GM10248 (cell line): ENCODE data around the gene KDM4C.

Source experiments
- CTCF ChIA-PET: fragments of 300-600 bp; sonication (Branson Sonifier 250); formaldehyde crosslinking; extraction: SDS; loops from one replicate; lab custom pipeline; 2021; ENCODE audit warnings: antibody characterized with exemption; lab: Yijun Ruan, JAX
- POLR2A ChIA-PET: fragments of 350-650 bp; sonication (Branson Sonifier 250); formaldehyde crosslinking; extraction: SDS; loops from one replicate; lab custom pipeline; 2020; ENCODE audit warnings: antibody characterized with exemption; lab: Yijun Ruan, JAX
- DNase-seq: peaks from one replicate; pipeline ENCODE4 v3.0.0; 2012; ENCODE audit errors: extremely low spot score
- CTCF ChIP-seq: IDR thresholded peaks from 2 replicates; pipeline ENCODE4 v1.5.1; 2012; ENCODE audit warnings: mild to moderate bottlenecking, low read depth; ENCODE audit errors: extremely low read depth, missing control alignments, control extremely low read depth

Gene KDM4C

GRCh38 chr9:7153566-7153965 lies 395.8 kb downstream of the KDM4C start:
- ChIA-PET CTCF (interaction anchor here (1.9 to 2.0 kb wide), 2 partner anchors 10 to 13 kb away, joined by 6 to 7 read pairs; no protein-coding TSS in a partner anchor), POLR2A (no interaction called here)
- DNase-seq = no peak
- no peak for TF ChIP-seq CTCF

GRCh38 chr9:7154003-7154619 lies 396.3 kb downstream of the KDM4C start:
- DNase-seq = no peak
- ChIA-PET POLR2A (no interaction called here), CTCF (interaction anchor here (1.9 to 2.0 kb wide), 2 partner anchors 10 to 12 kb away, joined by 6 to 7 read pairs; no protein-coding TSS in a partner anchor)
- no peak for TF ChIP-seq CTCF

GRCh38 chr9:7154650-7155049 lies 396.9 kb downstream of the KDM4C start:
- no peak for DNase-seq
- TF ChIP-seq CTCF = no peak
- CTCF ChIA-PET = interaction anchor here (1.9 kb wide), 1 partner anchor 12 kb away, joined by 6 read pairs; no protein-coding TSS in a partner anchor
- POLR2A ChIA-PET = no interaction called here

- POLR2A ChIA-PET = no interaction called here
- TF ChIP-seq CTCF = no peak
- no peak for DNase-seq
- CTCF ChIA-PET = interaction anchor here (1.5 to 3.2 kb wide), 2 partner anchors 11 to 55 kb away, joined by 3 to 10 read pairs; no protein-coding TSS in a partner anchor
Observed at GRCh38 chr9:7161469-7161868, 403.7 kb downstream of the KDM4C start.

- ChIA-PET CTCF (no interaction called here), POLR2A (no interaction called here)
- no peak for TF ChIP-seq CTCF
- no peak for DNase-seq
Observed at GRCh38 chr9:7163932-7164331, 406.2 kb downstream of the KDM4C start.

- POLR2A ChIA-PET = no interaction called here
- TF ChIP-seq CTCF = no peak
- no peak for DNase-seq
- CTCF ChIA-PET = interaction anchor here (1.5 kb wide), 1 partner anchor 12 kb away, joined by 4 read pairs; no protein-coding TSS in a partner anchor
Observed at GRCh38 chr9:7164440-7165330, 406.9 kb downstream of the KDM4C start.
